ENCODE data around the gene CARMIL3.
A peak's percentile ranks its signal among the peaks of the same experiment; 100 is the strongest.

The CARMIL3 gene

GRCh38 chr14:24116128-24116814 lies 64.5 kb downstream of the CARMIL3 start:
- Histone ChIP-seq H3K27me3 (ENCODE audit: control insufficient read depth in 2 of 2, insufficient read depth in 2 of 2, low read length in 2 of 2) (no peaks in the 10 kb centered on the region), H3K4me3 (ENCODE audit: low read length in 2 of 2) (peak overlapping the region; percentile 78 to 95), H3K36me3 (ENCODE audit: control insufficient read depth in 2 of 2, insufficient read depth in 2 of 2, low read length in 2 of 2) (peaks cover 35 to 41% of the 10 kb centered on the region in 2 donors), H3K4me1 (ENCODE audit: control insufficient read depth in 2 of 2, insufficient read depth in 2 of 2, low read length in 2 of 2) (peaks cover 15 to 18% of the 10 kb centered on the region in 2 donors), H3K9me3 (ENCODE audit: control insufficient read depth in 2 of 2, low read length in 2 of 2) (no peaks in the 10 kb centered on the region), H3K27ac (ENCODE audit: low read depth in 2 of 2, low read length in 2 of 2) (no peak overlapping the region), H3K9ac (ENCODE audit: low read depth in 1 of 2, low read length in 2 of 2) (peak overlapping the region; percentile 84 to 93)

- Histone ChIP-seq H3K27ac (ENCODE audit: low read depth in 2 of 2, low read length in 2 of 2) (no peak overlapping the region), H3K4me3 (ENCODE audit: low read length in 2 of 2) (no peak overlapping the region), H3K36me3 (ENCODE audit: control insufficient read depth in 2 of 2, insufficient read depth in 2 of 2, low read length in 2 of 2) (peaks cover 43 to 50% of the 10 kb centered on the region in 2 donors), H3K4me1 (ENCODE audit: control insufficient read depth in 2 of 2, insufficient read depth in 2 of 2, low read length in 2 of 2) (peaks cover 15 to 18% of the 10 kb centered on the region in 2 donors), H3K27me3 (ENCODE audit: control insufficient read depth in 2 of 2, insufficient read depth in 2 of 2, low read length in 2 of 2) (no peaks in the 10 kb centered on the region), H3K9me3 (ENCODE audit: control insufficient read depth in 2 of 2, low read length in 2 of 2) (no peaks in the 10 kb centered on the region), H3K9ac (ENCODE audit: low read depth in 1 of 2, low read length in 2 of 2) (no peak overlapping the region)
Measured at GRCh38 chr14:24117179-24117578, 65.4 kb downstream of the CARMIL3 start.

Measured in mucosa of rectum (tissue), 2 donors.